D721Med (cell line): ENCODE measurements around the gene HS2ST1.

Experiments used
- DNase-seq: peaks from one replicate; pipeline ENCODE4 v3.0.0; 2011; ENCODE audit warnings: low spot score; ENCODE audit not compliant: insufficient read length
- FAIRE-seq: peaks from 2 replicates; lab custom pipeline; 2011; peaks lifted over from hg19 to GRCh38; lab: Jason Lieb, UNC
- CTCF ChIP-seq: IDR thresholded peaks from 2 replicates; pipeline ENCODE4 v1.5.1; 2012; ENCODE audit warnings: mild to moderate bottlenecking, control low read depth; ENCODE audit not compliant: insufficient read depth; ENCODE audit errors: missing control alignments

Gene HS2ST1

GRCh38 chr1:87039096-87039495, 124.7 kb downstream of the HS2ST1 start:
- DNase-seq (no peak), FAIRE-seq (no peak)
- no peak for TF ChIP-seq CTCF

- FAIRE-seq (no peak), DNase-seq (no peak)
- no peak for TF ChIP-seq CTCF
Measured at GRCh38 chr1:87042111-87042811, 127.8 kb downstream of the HS2ST1 start.

DNA sequence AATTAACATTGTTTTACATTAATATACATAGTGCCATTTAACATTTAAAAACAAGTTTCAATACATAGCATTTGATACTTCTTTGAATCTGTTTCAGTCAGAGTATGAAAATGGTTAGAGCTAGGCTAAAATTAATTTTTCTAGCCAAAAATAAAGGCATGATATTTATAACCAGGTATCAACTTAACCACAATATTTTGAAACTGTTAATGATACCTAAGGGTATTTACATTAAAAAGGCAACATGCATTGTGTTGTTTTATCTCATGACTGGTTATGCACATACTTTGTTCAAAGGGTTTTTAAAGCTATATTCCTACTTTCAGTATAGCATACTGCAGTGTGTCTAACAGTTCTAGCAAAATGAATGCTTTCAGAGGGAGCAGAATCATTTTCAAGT, 130.0 kb downstream of the HS2ST1 start:
- no peak for TF ChIP-seq CTCF
- FAIRE-seq (no peak), DNase-seq (no peak)

DNA sequence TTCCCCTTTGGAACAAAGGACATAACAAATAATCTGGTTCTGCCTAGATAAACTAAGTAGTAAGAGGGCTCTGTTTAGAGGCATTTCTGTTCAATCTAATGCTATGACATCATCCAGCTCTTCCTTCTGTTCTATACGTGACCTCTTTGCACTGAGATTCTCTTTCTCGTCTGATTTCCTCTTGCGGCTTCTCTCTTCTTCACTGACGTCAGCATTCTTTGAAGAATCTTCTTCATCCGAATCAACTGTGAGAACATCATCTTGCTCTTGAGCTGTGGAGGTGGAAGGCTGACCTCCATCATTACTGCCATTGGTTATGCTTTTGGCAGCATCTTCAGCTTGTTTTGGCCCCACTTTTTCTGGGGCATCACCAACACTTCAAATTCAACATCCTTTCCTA, 130.4 kb downstream of the HS2ST1 start:
- FAIRE-seq (no peak), DNase-seq (no peak)

DNA sequence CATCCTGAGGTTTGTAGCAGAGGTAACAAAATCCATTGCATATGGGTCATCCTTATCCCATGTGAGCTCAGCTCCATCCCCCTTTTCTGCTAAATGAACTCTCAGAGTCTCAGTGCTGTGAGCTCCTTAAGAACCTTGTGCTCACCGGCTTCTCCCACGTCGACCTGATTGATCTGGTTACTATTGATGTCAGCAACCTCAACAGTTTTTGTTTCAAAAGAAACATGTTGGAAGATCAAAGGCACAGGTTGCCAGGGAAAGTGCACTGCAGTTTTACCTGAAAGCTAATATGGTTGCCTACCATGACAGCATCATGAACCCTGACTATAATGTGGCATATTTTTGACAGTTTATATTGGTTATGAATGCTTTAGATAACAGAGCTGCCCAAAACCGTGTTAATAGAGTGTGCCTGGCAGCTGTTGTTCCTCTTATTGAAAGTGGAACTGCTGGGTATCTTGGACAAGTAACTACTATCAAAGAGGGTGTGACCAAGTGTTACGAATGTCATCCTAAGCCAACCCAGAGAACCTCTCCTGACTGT, 131.4 kb downstream of the HS2ST1 start:
- no peak for FAIRE-seq
- no peak for TF ChIP-seq CTCF
- no peak for DNase-seq

More for the DNA sequence above, 130.4 kb downstream of the HS2ST1 start:
- no peak for TF ChIP-seq CTCF

DNA sequence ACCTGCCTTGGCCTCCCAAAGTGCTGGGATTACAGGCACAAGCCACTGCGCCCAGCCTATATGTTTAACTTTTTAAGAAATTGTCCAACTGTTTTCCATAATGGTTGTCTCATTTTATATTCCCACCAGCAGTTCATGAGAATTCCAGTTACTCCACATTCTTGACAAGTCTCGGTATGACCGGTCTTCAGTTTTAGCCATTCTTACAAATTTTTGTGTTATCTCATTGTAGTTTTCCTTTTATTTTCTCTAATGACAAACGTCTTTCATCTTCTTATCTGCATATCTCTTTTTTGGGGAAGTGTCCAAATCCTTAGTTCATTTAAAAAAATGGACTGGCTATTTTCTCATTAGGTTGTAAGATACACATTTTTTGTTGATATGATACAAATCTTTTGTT, 132.5 kb downstream of the HS2ST1 start:
- DNase-seq (no peak), FAIRE-seq (no peak)
- TF ChIP-seq CTCF = no peak

GRCh38 chr1:87048237-87048636, 133.8 kb downstream of the HS2ST1 start:
- FAIRE-seq (no peak), DNase-seq (no peak)
- no peak for TF ChIP-seq CTCF
